Measurements from ENCODE around the gene E2F2. TPM values are rescaled to one million over a fixed set of nuclear protein-coding genes. Genes with fewer than 3 reads are reported as not detected.
A peak's percentile ranks its signal among the peaks of the same experiment; 100 is the strongest.

The E2F2 gene
- total RNA-seq, 1 donor from 2014 or later = 2.9 TPM

DNA sequence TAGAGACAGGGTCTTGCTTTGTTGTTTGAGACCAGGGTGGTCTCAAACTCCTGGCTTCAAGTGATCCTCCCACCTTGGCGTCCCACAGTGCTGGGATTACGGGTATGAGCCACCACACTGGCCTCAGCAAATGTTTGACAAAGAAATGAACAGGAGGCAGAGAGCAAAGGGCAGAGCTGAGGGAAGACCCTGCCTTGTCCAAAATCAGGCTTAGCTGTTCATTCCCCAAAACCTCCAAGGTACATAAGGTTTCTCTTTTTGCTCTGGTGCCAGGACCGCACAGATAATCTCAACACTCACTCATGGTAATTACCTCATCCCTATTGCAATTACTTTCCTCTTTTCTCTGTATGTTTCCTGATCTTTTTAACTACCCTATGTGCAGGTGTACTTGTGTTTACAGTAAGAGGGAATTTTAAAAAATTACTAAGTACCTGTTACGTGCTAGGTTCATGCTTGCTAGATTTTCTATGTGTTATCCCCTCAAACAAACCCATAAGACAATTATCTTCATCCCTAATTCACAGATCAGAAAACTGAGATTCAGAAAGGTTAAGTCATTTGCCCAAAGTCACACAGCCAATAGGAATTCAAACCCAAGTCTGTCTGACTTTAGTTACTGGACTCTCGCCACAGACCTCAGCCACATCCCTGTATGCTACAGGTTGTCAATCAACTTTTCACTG is 58.5 kb downstream of the E2F2 start:
- no peak for DNase-seq (ENCODE audit: extremely low spot score in 2 of 2)
- no peak overlapping the region for H3K4me3 ChIP-seq
- intact Hi-C loops (cut with DNase I) = no loop called here
- no peak for TF ChIP-seq POLR2A (IDR thresholded peaks at IDR 0.05)
- TF ChIP-seq, protein P1, sequence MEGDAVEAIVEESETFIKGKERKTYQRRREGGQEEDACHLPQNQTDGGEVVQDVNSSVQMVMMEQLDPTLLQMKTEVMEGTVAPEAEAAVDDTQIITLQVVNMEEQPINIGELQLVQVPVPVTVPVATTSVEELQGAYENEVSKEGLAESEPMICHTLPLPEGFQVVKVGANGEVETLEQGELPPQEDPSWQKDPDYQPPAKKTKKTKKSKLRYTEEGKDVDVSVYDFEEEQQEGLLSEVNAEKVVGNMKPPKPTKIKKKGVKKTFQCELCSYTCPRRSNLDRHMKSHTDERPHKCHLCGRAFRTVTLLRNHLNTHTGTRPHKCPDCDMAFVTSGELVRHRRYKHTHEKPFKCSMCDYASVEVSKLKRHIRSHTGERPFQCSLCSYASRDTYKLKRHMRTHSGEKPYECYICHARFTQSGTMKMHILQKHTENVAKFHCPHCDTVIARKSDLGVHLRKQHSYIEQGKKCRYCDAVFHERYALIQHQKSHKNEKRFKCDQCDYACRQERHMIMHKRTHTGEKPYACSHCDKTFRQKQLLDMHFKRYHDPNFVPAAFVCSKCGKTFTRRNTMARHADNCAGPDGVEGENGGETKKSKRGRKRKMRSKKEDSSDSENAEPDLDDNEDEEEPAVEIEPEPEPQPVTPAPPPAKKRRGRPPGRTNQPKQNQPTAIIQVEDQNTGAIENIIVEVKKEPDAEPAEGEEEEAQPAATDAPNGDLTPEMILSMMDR (IDR thresholded peaks at IDR 0.05) = no peak
- TF ChIP-seq POLR2AphosphoS5 (IDR thresholded peaks at IDR 0.05; ENCODE audit: insufficient read depth in 1 of 2, low read depth in 1 of 2) = no peak
- H3K9me3 ChIP-seq = no peaks in the 10 kb centered on the region
- H3K27ac ChIP-seq = peak overlapping the region; percentile 51
- H3K27me3 ChIP-seq = no peaks in the 10 kb centered on the region
- peaks cover 61% of the 10 kb centered on the region for H3K4me1 ChIP-seq
- H3K36me3 ChIP-seq = no peaks in the 10 kb centered on the region

DNA sequence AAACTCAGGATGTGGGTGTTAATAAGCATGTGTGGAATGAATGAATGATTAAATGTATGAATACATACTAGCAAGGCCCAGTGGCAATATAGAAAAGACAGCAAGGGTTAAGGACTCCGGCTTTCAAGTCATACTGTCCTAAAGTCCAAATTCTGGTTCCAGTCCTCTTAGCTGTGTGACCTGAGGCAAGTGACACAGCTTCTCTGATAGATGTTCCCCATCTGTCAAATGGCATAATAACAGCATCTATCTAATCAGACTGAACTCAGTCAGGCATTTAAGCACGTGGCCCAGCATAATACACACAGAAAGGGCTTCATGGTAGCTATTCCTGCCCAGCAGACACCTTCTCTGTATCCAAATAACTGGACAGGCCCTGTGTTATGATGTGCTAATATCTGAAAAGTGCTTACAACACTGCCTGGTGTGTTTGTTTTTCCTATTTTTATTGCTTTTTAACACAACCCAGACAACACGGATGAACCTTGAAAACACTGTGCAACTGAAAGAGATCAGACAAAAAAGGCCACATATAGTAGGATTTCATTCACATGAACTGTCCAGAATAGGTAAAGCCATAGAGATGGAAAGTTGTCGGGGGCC is 59.5 kb downstream of the E2F2 start:
- Histone ChIP-seq H3K4me3 (no peak overlapping the region), H3K27ac (peak overlapping the region; percentile 58), H3K27me3 (no peaks in the 10 kb centered on the region), H3K4me1 (peaks cover 61% of the 10 kb centered on the region), H3K9me3 (no peaks in the 10 kb centered on the region), H3K36me3 (no peaks in the 10 kb centered on the region)
- no peak for TF ChIP-seq POLR2AphosphoS5 (IDR thresholded peaks at IDR 0.05; ENCODE audit: insufficient read depth in 1 of 2, low read depth in 1 of 2)
- TF ChIP-seq POLR2A (IDR thresholded peaks at IDR 0.05) = no peak
- TF ChIP-seq, protein P1 (IDR thresholded peaks at IDR 0.05) = no peak
- intact Hi-C loops (cut with DNase I) = no loop called here
- no peak for DNase-seq (ENCODE audit: extremely low spot score in 2 of 2)

DNA sequence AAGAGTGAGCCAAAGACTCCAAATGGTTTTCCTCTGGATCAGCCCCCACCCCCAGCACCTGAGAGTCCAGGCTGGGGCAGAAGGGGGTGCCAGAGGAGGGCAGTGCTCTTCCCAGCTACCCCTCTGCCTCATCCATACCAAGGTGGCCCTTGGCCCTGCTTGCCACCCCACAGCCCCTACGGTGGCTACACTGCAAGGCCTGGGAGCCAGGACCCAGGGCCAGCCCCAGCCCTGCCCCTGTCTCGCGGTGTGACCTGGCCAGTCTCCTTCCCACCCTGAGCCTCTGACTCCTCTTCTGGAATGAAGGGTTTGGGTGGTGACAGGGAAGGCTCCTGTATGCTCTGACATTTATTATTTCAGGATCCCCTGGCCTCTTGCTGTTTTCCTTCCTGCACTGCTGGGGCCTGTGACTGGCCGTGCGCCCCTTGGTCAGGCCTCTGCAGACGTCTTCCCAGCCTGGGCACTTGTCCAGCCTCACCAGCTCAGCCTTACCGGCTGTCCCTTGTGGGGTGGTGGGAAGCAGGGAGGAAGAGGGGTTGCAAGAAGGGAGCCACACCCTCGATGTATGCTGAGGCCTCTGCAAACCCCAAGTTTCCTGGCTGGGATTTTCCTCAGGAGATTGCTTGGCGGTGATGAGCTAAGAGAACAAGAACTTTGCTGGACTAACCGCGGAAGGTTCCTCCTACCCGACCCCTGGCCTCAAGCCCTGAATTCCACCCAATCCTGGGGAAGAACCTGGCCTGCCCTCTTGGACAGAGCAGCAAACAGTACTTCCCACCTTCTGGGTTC is 60.6 kb downstream of the E2F2 start:
- no peak overlapping the region for H3K4me3 ChIP-seq
- H3K27ac ChIP-seq = peak overlapping the region; percentile 58
- peaks cover 56% of the 10 kb centered on the region for H3K4me1 ChIP-seq
- H3K9me3 ChIP-seq = no peaks in the 10 kb centered on the region
- intact Hi-C loops (cut with DNase I) = no loop called here
- no peak for DNase-seq (ENCODE audit: extremely low spot score in 2 of 2)
- no peaks in the 10 kb centered on the region for H3K36me3 ChIP-seq
- no peak for TF ChIP-seq POLR2A (IDR thresholded peaks at IDR 0.05)
- TF ChIP-seq POLR2AphosphoS5 (IDR thresholded peaks at IDR 0.05; ENCODE audit: insufficient read depth in 1 of 2, low read depth in 1 of 2) = peak in 1 of 2 donors; percentile 31
- H3K27me3 ChIP-seq = no peaks in the 10 kb centered on the region

DNA sequence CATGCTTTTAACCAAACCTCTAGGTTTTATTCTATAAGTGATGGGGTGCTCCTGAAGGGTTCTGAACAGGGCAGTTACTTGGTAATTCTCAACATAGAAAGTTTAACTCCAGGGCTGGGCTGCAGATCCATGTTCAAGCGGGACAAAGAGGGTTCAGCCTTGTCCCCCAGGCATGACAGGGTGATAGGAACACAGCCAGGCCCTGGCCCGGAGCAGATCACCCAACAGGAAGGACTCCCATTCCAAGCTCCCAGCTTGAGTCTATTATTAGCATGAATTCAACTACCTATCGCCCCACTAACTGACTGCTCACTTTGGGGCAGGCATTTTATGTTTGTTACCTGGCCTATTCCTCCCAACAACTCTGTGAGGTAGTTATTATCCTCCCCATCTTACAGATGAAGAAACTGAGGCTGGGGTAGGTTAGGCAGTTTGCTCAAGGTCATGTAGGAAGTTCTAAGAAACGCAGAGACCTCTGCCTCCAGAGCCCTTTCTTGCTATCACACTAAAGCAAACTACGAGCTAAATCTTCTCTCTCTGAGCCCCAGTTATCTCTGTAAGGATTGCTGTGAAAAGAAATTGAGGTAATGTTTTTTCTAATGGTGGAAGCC is 61.6 kb downstream of the E2F2 start:
- intact Hi-C loops (cut with DNase I) = no loop called here
- Histone ChIP-seq H3K27ac (peak overlapping the region; percentile 58), H3K4me1 (peaks cover 46% of the 10 kb centered on the region)

More for the DNA sequence above, 61.6 kb downstream of the E2F2 start:
- DNase-seq (ENCODE audit: extremely low spot score in 2 of 2) = no peak
- Histone ChIP-seq H3K27me3 (no peaks in the 10 kb centered on the region), H3K4me3 (no peak overlapping the region), H3K36me3 (no peaks in the 10 kb centered on the region), H3K9me3 (no peaks in the 10 kb centered on the region)
- no peak for TF ChIP-seq POLR2A (IDR thresholded peaks at IDR 0.05)
- TF ChIP-seq POLR2AphosphoS5 (IDR thresholded peaks at IDR 0.05; ENCODE audit: insufficient read depth in 1 of 2, low read depth in 1 of 2) = no peak
- TF ChIP-seq, protein P1 (IDR thresholded peaks at IDR 0.05) = no peak

All from vagina (tissue), 2 donors.